T-helper 17 cell (primary cell): ENCODE measurements around the gene PRSS12. TPM values are rescaled to one million over a fixed set of nuclear protein-coding genes. Genes with fewer than 3 reads are reported as not detected.

Source experiments
- ATAC-seq: fragments of 150-1000 bp; cut with Tn5 transposase; 2 replicates; pipeline ENCODE4 v1.10.0; 2021; ENCODE audit warnings: mild to moderate bottlenecking, moderate library complexity
- DNase-seq, 3 donors: peaks; one replicate each; pipeline versions ENCODE4 v3.0.0 to v3.0.0-alpha.2; 2020 to 2021
- H3K9me3 ChIP-seq: one replicate; pipeline ENCODE4 v1.7.0; 2013; ENCODE audit warnings: low read length, mild to moderate bottlenecking; ENCODE audit not compliant: control insufficient read depth, poor library complexity, severe bottlenecking
- H3K27ac Mint-ChIP-seq: one replicate; pipeline ENCODE4 v1.8.0; 2022; ENCODE audit warnings: mild to moderate bottlenecking, moderate library complexity, mixed read lengths
- H3K27me3 Mint-ChIP-seq: one replicate; pipeline ENCODE4 v1.8.0; 2022; ENCODE audit warnings: mixed read lengths
- H3K36me3 Mint-ChIP-seq: one replicate; pipeline ENCODE4 v1.8.0; 2022; ENCODE audit warnings: low read depth, mixed read lengths
- H3K4me1 Mint-ChIP-seq: one replicate; pipeline ENCODE4 v1.8.0; 2022; ENCODE audit warnings: mild to moderate bottlenecking, mixed read lengths
- H3K4me3 Mint-ChIP-seq: one replicate; pipeline ENCODE4 v1.8.0; 2022; ENCODE audit warnings: mild to moderate bottlenecking, moderate library complexity, mixed read lengths
- total RNA-seq, 4 donors: library from RNA in 2 of 4; stranded (reverse) in 2 of 4; gene quantifications; one replicate each; pipeline ENCODE4 v1.2.3 and lab custom pipeline; 2022 to 2026

The PRSS12 gene
- total RNA-seq, 2 donors from 2014 or later, result not detected

DNA sequence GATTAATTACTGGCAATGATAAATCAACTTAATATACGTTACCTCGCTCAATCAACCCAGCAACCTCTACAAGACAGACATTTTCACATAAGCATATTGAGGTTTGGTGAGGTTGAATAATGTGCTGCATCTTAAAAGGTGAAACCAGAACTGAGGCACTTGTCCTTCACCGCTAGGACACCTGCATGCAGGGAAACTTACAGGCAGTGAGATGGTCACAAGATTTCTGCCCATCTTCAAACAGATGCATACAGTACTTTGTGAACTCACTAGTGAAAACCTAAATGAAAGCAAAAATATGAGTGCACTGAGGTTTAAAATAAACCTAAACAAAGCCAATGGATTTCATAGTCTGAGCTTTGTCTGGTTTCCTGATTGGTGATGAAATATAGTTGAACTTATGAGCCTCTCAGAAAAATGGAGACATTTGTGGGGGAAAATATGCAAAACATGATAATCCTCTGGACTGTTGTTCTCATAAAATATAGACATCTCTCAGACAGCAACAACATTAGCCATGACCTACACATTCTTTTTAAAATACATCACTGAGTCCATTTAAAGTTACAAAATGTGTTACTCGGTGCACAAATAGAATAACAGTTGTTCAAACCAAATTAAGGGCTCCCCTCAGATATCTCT, 20.9 kb upstream of the PRSS12 start:
- H3K27me3 Mint-ChIP-seq, result peaks cover 15% of the 10 kb centered on the region
- no peak for DNase-seq
- H3K9me3 ChIP-seq, result no peaks in the 10 kb centered on the region
- no peak overlapping the region for H3K27ac Mint-ChIP-seq
- no peaks in the 10 kb centered on the region for H3K36me3 Mint-ChIP-seq
- no peak overlapping the region for H3K4me3 Mint-ChIP-seq
- peaks cover 2% of the 10 kb centered on the region for H3K4me1 Mint-ChIP-seq
- no peak for ATAC-seq

DNA sequence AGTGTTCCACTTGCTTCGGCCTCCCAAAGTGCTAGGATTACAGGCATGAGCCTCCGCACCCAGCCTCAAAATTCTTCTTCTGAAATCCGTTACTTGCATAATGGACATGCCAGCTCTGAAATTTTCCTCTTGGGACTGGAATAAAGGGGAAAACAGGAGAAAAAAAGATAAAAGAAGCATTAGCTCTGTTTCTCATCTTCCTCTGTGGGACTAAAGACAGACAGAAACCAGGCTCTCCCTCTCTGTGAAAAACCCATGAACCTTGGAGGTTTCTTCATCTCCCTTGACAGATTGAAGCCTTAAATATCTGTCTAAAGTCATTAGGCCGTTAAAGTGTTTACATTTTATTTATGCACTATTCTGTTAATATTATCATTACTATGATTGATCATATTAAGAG, 19.4 kb upstream of the PRSS12 start:
- no peaks in the 10 kb centered on the region for H3K9me3 ChIP-seq
- no peak for ATAC-seq
- no peak for DNase-seq
- Mint-ChIP-seq H3K4me1 (peaks cover 2% of the 10 kb centered on the region), H3K27ac (no peak overlapping the region), H3K27me3 (peaks cover 15% of the 10 kb centered on the region), H3K4me3 (no peak overlapping the region), H3K36me3 (no peaks in the 10 kb centered on the region)

DNA sequence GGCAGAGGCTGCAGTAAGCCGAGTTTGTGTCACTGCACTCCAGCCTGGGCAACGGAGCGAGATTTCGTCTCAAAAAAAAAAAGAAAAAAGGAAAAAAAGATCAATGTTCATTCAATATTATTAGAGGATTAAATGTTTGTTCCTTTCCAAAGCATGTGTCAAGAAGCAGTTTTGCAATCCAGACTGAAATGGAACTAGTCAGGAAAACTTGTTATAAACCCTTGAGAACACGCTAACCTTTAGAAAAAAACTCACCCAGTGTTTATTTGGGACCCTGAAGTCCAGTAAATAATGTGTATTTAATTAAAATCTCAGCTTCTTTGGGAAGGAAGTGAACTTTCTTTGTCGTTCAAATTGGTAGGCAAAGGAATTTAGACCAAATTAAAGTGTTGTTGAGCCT, 16.4 kb upstream of the PRSS12 start:
- H3K4me1 Mint-ChIP-seq, result peaks cover 2% of the 10 kb centered on the region
- no peak overlapping the region for H3K27ac Mint-ChIP-seq
- no peaks in the 10 kb centered on the region for H3K9me3 ChIP-seq
- ATAC-seq (no peak), DNase-seq (no peak)
- H3K4me3 Mint-ChIP-seq, result no peak overlapping the region
- peaks cover 16% of the 10 kb centered on the region for H3K27me3 Mint-ChIP-seq
- no peaks in the 10 kb centered on the region for H3K36me3 Mint-ChIP-seq

DNA sequence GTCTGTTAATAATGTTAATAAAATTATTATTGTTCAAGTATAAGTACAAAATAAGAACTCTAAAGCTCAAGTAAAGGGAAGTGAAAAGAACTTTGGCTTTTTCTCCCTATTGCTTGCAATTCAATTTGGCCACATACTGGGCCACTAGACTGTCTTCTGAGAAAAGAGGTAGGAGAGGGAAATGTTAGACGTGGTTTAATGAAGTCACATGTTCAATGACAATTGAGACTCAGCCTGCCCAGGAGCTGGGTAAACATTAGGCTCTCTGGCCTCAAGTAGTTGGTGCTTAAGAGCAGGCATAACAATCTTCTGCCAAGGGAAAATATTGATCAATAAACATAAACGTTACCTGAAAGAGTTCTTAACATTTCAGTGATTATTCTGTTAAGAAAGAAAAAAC, 15.1 kb upstream of the PRSS12 start:
- H3K36me3 Mint-ChIP-seq, result no peaks in the 10 kb centered on the region
- H3K4me3 Mint-ChIP-seq, result no peak overlapping the region
- no peaks in the 10 kb centered on the region for H3K9me3 ChIP-seq
- ATAC-seq (no peak), DNase-seq (no peak)
- H3K4me1 Mint-ChIP-seq, result peaks cover 2% of the 10 kb centered on the region
- H3K27me3 Mint-ChIP-seq, result peaks cover 20% of the 10 kb centered on the region
- H3K27ac Mint-ChIP-seq, result no peak overlapping the region

DNA sequence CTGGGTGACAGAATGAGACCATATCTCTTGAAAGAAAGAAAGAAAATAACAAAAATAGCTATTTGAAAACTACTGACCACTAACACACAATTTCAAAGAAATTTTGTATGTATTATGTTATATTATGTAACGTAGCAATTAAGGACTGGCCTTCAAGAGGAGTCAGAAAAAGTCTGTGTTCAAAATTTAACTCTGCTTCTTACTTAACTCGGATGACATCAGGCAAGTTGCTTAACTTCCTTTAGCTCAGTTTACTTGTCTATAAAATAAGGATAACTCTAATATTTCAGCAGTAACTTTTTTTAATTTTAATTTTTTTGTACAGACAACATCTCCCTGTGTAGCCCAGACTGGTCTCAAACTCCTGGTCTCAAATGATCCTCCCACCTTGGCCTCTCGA, 14.6 kb upstream of the PRSS12 start:
- DNase-seq (no peak), ATAC-seq (no peak)
- Mint-ChIP-seq H3K27me3 (peaks cover 21% of the 10 kb centered on the region), H3K27ac (no peak overlapping the region), H3K4me1 (peaks cover 2% of the 10 kb centered on the region), H3K36me3 (no peaks in the 10 kb centered on the region), H3K4me3 (no peak overlapping the region)
- no peaks in the 10 kb centered on the region for H3K9me3 ChIP-seq

DNA sequence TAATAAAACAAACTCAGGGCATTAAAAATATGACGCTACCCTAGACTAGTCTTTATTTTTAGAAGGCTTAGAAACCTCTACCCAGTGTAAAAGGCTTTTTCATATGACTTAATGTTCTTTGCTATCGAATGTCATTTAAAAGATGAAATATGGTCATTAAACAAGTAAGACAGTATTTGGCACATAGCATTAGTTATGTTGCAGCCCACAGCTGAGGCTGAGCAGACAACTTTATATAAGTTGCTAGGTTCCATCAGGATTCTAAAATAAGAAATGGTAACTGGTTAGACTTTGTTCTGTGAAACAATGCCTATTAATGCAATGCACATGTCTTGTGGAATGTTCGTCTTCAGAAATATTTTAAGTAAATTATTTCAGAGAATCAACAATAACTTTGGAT, 10.4 kb upstream of the PRSS12 start:
- no peaks in the 10 kb centered on the region for H3K36me3 Mint-ChIP-seq
- H3K27me3 Mint-ChIP-seq, result peaks cover 46% of the 10 kb centered on the region
- H3K4me1 Mint-ChIP-seq, result peaks cover 2% of the 10 kb centered on the region
- DNase-seq (no peak), ATAC-seq (no peak)
- H3K4me3 Mint-ChIP-seq, result no peak overlapping the region
- no peaks in the 10 kb centered on the region for H3K9me3 ChIP-seq
- no peak overlapping the region for H3K27ac Mint-ChIP-seq

DNA sequence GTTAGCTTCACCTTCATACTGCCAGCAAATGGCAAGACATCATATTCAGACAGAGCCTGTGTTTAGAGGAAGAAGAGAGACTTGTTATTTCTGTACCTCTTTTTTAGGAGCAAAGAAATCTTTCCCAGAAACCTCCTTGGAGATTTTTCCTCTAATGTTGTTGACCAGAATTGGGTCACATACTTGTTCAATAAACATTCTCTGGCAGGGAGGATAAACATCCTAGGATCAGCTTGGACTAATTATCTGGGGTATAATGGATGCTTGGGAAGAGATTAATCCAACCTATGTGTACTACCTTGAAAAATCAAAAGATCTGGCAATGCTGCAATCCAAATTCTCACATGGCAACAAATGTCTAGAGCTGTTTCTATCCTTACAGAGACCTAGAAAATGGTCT, 8.4 kb upstream of the PRSS12 start:
- ATAC-seq, result no peak
- H3K9me3 ChIP-seq, result no peaks in the 10 kb centered on the region
- peaks cover 65% of the 10 kb centered on the region for H3K27me3 Mint-ChIP-seq
- no peak overlapping the region for H3K27ac Mint-ChIP-seq
- H3K36me3 Mint-ChIP-seq, result no peaks in the 10 kb centered on the region
- no peak for DNase-seq
- peaks cover 2% of the 10 kb centered on the region for H3K4me1 Mint-ChIP-seq
- H3K4me3 Mint-ChIP-seq, result no peak overlapping the region

DNA sequence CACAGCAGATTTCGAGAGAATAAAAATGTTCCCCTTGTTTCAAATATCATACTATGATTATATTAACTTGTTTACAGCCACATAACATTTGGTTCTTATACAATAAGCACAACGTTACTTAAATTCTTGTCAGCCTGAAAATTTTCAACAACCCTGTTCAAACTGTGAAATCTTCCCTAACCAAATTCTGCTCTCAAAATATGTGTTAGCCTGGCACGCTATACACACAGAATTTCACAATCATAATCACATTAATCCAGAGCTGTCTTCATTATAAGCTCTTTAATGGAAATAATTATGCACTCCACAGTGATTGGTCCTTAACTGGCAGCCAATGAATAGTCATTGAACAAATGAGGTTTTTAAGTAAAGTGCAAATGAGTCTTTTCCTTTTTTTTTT, 7.3 kb upstream of the PRSS12 start:
- H3K4me3 Mint-ChIP-seq, result no peak overlapping the region

DNA sequence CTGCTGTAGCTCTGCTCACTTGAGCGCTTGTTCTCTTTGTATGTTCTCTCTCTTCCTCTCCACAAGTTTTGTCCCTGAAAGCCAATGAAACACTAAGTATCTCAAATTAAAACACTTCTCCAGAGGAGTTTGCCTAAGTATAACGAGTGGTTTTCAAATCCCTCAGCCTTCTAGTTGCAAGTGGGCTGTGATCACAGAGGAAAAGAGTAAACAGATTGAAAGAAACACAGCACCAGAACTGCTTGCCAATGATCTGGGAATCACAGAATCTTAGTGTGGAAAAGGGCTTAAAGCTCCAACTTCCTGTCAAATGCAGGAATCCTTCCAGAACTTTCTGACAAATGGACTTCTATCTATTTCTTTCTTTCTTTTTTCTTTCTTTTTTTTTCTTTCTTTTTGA, 4.8 kb upstream of the PRSS12 start:
- Mint-ChIP-seq H3K4me1 (peaks cover 7% of the 10 kb centered on the region), H3K4me3 (no peak overlapping the region), H3K36me3 (peaks cover 5% of the 10 kb centered on the region), H3K27ac (no peak overlapping the region), H3K27me3 (peaks cover 86% of the 10 kb centered on the region)
- ATAC-seq, result no peak
- no peaks in the 10 kb centered on the region for H3K9me3 ChIP-seq
- DNase-seq, result no peak

More for the DNA sequence above, 7.3 kb upstream of the PRSS12 start:
- ATAC-seq, result no peak
- Mint-ChIP-seq H3K4me1 (peaks cover 2% of the 10 kb centered on the region), H3K27ac (no peak overlapping the region), H3K27me3 (peaks cover 72% of the 10 kb centered on the region), H3K36me3 (peaks cover 2% of the 10 kb centered on the region)
- no peak for DNase-seq
- no peaks in the 10 kb centered on the region for H3K9me3 ChIP-seq

DNA sequence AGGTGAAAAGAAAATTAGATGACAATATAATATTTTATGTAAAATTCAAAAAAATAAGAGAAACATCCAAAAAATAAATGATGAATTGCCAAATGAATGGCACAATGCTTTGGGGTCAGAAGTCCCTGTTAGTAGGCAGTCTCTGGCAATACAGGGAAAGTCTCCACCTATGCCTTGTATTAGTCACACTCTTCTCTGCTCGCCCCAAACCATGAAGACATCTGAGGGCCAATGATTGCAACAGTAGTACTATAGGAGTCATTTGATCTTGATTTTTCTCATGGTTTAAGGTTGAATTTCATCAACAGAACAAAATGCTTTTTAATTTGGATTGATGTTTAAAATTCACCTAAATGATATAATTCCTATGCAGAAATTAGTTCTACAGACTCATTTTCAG, 3.9 kb upstream of the PRSS12 start:
- Mint-ChIP-seq H3K27ac (no peak overlapping the region), H3K4me3 (no peak overlapping the region), H3K36me3 (peaks cover 5% of the 10 kb centered on the region), H3K4me1 (peaks cover 9% of the 10 kb centered on the region), H3K27me3 (peaks cover 86% of the 10 kb centered on the region)
- no peaks in the 10 kb centered on the region for H3K9me3 ChIP-seq
- ATAC-seq, result no peak
- DNase-seq, result no peak

DNA sequence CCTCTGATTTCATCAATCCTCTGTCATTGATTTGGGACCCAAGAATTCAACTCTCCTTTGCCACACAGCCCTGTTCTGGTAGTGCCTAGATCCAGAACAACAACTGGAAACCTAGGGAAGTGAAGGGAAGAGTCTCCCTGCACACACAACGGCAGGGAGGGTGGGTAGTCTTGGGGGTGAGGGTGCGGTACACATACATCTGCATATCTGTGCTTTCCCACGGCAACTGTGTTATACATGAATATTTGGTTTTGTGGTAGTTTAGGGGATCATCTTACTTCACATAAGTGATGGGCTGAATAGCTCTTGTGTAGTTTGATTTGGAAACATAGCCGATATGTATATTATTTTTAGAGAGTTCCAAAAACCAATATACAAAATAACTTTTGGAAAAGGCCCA, 3.3 kb upstream of the PRSS12 start:
- H3K27ac Mint-ChIP-seq, result no peak overlapping the region
- H3K36me3 Mint-ChIP-seq, result peaks cover 5% of the 10 kb centered on the region
- ATAC-seq (no peak), DNase-seq (no peak)
- peaks cover 86% of the 10 kb centered on the region for H3K27me3 Mint-ChIP-seq
- H3K4me3 Mint-ChIP-seq, result no peak overlapping the region
- H3K9me3 ChIP-seq, result no peaks in the 10 kb centered on the region
- peaks cover 12% of the 10 kb centered on the region for H3K4me1 Mint-ChIP-seq

DNA sequence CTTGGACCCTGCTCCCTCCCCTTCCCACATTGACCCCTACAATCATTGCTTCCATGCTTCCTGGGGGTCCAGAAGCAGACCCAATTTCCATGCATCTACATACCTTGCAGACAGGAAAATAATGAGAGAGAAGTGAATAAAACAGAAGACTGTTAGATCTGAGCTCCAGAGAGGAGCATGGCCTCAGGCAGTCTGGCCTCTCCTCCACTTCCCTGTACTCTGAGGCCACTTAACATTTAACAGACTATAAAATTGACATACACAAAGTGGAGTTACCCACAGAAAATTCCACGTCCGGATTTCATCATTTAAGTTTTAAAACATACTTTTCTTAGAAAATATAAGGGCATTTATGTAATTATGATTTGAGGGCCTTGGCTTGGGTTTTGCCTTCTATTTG, 2.1 kb upstream of the PRSS12 start:
- H3K27me3 Mint-ChIP-seq, result peaks cover 91% of the 10 kb centered on the region
- H3K4me3 Mint-ChIP-seq, result no peak overlapping the region
- DNase-seq, result no peak
- H3K4me1 Mint-ChIP-seq, result peaks cover 12% of the 10 kb centered on the region
- H3K36me3 Mint-ChIP-seq, result peaks cover 5% of the 10 kb centered on the region
- H3K27ac Mint-ChIP-seq, result no peak overlapping the region
- no peaks in the 10 kb centered on the region for H3K9me3 ChIP-seq
- no peak for ATAC-seq

DNA sequence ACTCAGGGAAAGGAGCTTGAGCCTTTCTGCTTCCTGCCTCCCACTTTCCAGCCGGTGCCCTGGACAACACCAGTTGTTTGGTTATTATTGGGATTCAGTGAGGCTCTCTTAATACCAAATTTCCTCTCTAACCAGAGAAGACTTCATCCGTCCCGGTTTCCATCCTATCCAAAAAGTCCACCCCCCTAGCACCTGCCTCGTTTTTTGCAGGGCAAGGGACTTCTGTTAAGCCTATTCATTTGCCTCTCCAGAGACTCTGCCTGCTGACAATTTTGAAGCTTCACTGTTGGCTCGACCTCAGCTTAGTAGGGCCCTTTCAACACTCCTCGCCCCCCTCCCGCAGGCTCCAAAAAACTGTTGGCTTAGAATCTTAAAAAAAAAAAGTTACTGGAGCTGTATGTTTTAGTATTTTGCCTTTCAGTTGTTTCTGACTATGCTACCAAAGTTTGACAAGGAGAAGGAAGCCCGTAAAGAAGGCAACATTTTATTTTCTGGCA, 779 bp upstream of the PRSS12 start:
- peaks cover 5% of the 10 kb centered on the region for H3K36me3 Mint-ChIP-seq
- H3K4me3 Mint-ChIP-seq, result peak overlapping the region; percentile 86
- peaks cover 10% of the 10 kb centered on the region for H3K4me1 Mint-ChIP-seq
- H3K27ac Mint-ChIP-seq, result no peak overlapping the region
- ATAC-seq (no peak), DNase-seq (no peak)
- H3K9me3 ChIP-seq, result no peaks in the 10 kb centered on the region
- H3K27me3 Mint-ChIP-seq, result peaks cover 91% of the 10 kb centered on the region
